GM12878 (cell line): ENCODE data around the gene SLIT1.

Source experiments
- ATF7 ChIP-seq: fragments of 450-650 bp; IDR thresholded peaks from 2 replicates; pipeline ENCODE4 v1.6.1; 2016; ENCODE audit warnings: low read depth, mild to moderate bottlenecking
- BCL11A ChIP-seq: IDR thresholded peaks from 2 replicates; pipeline ENCODE4 v1.6.1; 2011; ENCODE audit warnings: low read depth, low read length
- CEBPB ChIP-seq, 2 experiments: fragments of 150-350 bp in 1 of 2; IDR thresholded peaks; 2 replicates each; pipeline ENCODE4 v1.6.1; 2012 to 2014; ENCODE audit warnings: low read depth in 2 of 2, low read length in 2 of 2, borderline replicate concordance in 1 of 2, inconsistent platforms in 1 of 2
- NBN ChIP-seq: fragments of 450-650 bp; IDR thresholded peaks from 2 replicates; pipeline ENCODE4 v1.6.1; 2016
- POLR2A ChIP-seq: IDR thresholded peaks from 2 replicates; pipeline ENCODE4 v1.6.1; 2011; ENCODE audit warnings: low read depth, mild to moderate bottlenecking, low read length
- SREBF2 ChIP-seq: IDR thresholded peaks from 2 replicates; pipeline ENCODE4 v1.6.1; 2012; ENCODE audit warnings: mild to moderate bottlenecking, low read length
- YBX1 ChIP-seq: fragments of 450-650 bp; IDR thresholded peaks from 2 replicates; pipeline ENCODE4 v1.6.1; 2016; ENCODE audit warnings: antibody characterized with exemption
- TF ChIP-seq, protein P1 (sequence below): IDR thresholded peaks from 2 replicates; pipeline ENCODE4 v1.6.1; 2011; ENCODE audit warnings: low read depth, low read length, improper control_type of control experiment, borderline replicate concordance
- TF ChIP-seq, protein P2 (sequence below): IDR thresholded peaks from 2 replicates; pipeline ENCODE4 v1.6.1; 2012; ENCODE audit warnings: low read depth, low read length, improper control_type of control experiment
- TF ChIP-seq, protein P3 (sequence below): fragments of 450-650 bp; IDR thresholded peaks from 2 replicates; pipeline ENCODE4 v1.6.1; 2016; ENCODE audit warnings: mild to moderate bottlenecking
- TF ChIP-seq, protein P4 (sequence below), 3 experiments: IDR thresholded peaks in 2 of 3; conservative IDR thresholded peaks in 1 of 3; 2 replicates each; pipeline ENCODE4 v1.5.1; 2011; ENCODE audit warnings: low read depth in 3 of 3, low read length in 3 of 3, mild to moderate bottlenecking in 3 of 3, control low read depth in 2 of 3, moderate library complexity in 2 of 3, inconsistent platforms in 1 of 3, mixed read lengths in 1 of 3; ENCODE audit not compliant: control insufficient read depth in 2 of 3, insufficient read depth in 1 of 3; ENCODE audit errors: extremely low read depth in 1 of 3

DNA sequence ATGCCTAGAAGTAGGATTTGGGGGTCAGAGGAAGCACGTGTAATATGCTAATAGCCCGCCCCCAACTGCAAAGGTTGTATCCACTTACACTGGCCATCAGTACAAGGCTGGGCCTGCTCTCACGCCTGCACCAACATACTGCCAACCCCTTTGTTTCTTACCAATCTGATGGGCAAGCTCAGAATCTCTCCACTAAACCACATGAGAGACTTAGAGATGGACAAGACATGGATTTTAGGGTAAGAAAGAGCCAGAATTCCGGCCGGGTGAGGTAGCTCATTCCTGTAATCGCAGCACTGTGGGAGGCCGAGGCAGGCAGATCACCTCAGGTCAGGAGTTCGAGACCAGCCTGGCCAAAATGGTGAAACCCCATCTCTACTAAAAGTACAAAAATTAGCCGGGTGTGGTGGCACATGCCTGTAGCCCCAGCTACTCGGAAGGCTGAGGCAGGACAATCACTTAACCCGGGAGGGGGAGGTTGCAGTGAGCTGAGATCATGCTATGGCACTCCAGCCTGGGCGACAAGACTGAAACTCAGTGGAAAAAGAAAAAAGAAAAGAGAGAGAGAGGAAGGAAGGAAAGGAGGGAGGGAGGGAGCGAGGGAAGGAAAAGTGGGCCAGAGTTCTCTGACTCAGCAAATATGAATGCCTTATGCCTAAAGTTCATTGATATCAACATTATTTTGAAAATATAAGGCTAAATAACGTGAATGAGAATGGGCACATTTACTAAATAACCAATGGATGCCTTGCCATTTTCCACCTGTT, 162.2 kb downstream of the SLIT1 start:
- TF ChIP-seq SREBF2, result no peak
- TF ChIP-seq, protein P1, sequence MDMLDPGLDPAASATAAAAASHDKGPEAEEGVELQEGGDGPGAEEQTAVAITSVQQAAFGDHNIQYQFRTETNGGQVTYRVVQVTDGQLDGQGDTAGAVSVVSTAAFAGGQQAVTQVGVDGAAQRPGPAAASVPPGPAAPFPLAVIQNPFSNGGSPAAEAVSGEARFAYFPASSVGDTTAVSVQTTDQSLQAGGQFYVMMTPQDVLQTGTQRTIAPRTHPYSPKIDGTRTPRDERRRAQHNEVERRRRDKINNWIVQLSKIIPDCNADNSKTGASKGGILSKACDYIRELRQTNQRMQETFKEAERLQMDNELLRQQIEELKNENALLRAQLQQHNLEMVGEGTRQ, result no peak
- TF ChIP-seq, protein P2, sequence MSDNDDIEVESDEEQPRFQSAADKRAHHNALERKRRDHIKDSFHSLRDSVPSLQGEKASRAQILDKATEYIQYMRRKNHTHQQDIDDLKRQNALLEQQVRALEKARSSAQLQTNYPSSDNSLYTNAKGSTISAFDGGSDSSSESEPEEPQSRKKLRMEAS, result no peak
- no peak for TF ChIP-seq BCL11A
- TF ChIP-seq CEBPB (IDR thresholded peaks at IDR 0.05; ENCODE audit: borderline replicate concordance in 1 of 2, low read depth in 2 of 2, low read length in 2 of 2), result no peak
- TF ChIP-seq, protein P3, sequence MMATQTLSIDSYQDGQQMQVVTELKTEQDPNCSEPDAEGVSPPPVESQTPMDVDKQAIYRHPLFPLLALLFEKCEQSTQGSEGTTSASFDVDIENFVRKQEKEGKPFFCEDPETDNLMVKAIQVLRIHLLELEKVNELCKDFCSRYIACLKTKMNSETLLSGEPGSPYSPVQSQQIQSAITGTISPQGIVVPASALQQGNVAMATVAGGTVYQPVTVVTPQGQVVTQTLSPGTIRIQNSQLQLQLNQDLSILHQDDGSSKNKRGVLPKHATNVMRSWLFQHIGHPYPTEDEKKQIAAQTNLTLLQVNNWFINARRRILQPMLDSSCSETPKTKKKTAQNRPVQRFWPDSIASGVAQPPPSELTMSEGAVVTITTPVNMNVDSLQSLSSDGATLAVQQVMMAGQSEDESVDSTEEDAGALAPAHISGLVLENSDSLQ, result no peak
- no peak for TF ChIP-seq NBN
- TF ChIP-seq POLR2A, result no peak
- TF ChIP-seq, protein P4, sequence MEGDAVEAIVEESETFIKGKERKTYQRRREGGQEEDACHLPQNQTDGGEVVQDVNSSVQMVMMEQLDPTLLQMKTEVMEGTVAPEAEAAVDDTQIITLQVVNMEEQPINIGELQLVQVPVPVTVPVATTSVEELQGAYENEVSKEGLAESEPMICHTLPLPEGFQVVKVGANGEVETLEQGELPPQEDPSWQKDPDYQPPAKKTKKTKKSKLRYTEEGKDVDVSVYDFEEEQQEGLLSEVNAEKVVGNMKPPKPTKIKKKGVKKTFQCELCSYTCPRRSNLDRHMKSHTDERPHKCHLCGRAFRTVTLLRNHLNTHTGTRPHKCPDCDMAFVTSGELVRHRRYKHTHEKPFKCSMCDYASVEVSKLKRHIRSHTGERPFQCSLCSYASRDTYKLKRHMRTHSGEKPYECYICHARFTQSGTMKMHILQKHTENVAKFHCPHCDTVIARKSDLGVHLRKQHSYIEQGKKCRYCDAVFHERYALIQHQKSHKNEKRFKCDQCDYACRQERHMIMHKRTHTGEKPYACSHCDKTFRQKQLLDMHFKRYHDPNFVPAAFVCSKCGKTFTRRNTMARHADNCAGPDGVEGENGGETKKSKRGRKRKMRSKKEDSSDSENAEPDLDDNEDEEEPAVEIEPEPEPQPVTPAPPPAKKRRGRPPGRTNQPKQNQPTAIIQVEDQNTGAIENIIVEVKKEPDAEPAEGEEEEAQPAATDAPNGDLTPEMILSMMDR (IDR thresholded peaks at IDR 0.05 in 2 of 3, conservative IDR thresholded peaks at IDR 0.05 in 1 of 3; ENCODE audit: control insufficient read depth in 2 of 3, extremely low read depth in 1 of 3, insufficient read depth in 1 of 3, low read depth in 3 of 3, low read length in 3 of 3), result no peak
- TF ChIP-seq ATF7, result no peak
- TF ChIP-seq YBX1, result no peak
